ENCODE measurements around the gene MPZL1. TPM values are rescaled to one million over a fixed set of nuclear protein-coding genes. Genes with fewer than 3 reads are reported as not detected.

Gene MPZL1
- total RNA-seq, 2 donors from 2014 or later = 112 to 144 TPM

GRCh38 chr1:167794043-167794442 lies 72.3 kb downstream of the MPZL1 start:
- H3K4me3 ChIP-seq = no peak overlapping the region
- H3K27me3 ChIP-seq = no peaks in the 10 kb centered on the region
- DNase-seq = no peak
- TF ChIP-seq CTCF (IDR thresholded peaks at IDR 0.05) = no peak
- intact Hi-C loops (cut with DNase I) = no loop called here
- no peaks in the 10 kb centered on the region for H3K9me3 ChIP-seq
- no peak overlapping the region for H3K27ac ChIP-seq
- H3K9ac ChIP-seq (ENCODE audit: low read depth in 2 of 2, low read length in 2 of 2) = no peak overlapping the region
- no peaks in the 10 kb centered on the region for H3K4me1 ChIP-seq
- H3K36me3 ChIP-seq = no peaks in the 10 kb centered on the region

GRCh38 chr1:167795810-167796740 lies 74.3 kb downstream of the MPZL1 start:
- no peaks in the 10 kb centered on the region for H3K36me3 ChIP-seq
- peak overlapping the region; percentile 27 for H3K27ac ChIP-seq
- no peak for DNase-seq
- H3K4me1 ChIP-seq = no peaks in the 10 kb centered on the region
- no peaks in the 10 kb centered on the region for H3K9me3 ChIP-seq
- H3K27me3 ChIP-seq = no peaks in the 10 kb centered on the region
- intact Hi-C loops (cut with DNase I) = no loop called here
- H3K9ac ChIP-seq (ENCODE audit: low read depth in 2 of 2, low read length in 2 of 2) = no peak overlapping the region
- TF ChIP-seq CTCF (IDR thresholded peaks at IDR 0.05) = no peak
- no peak overlapping the region for H3K4me3 ChIP-seq

- no peak for TF ChIP-seq CTCF (IDR thresholded peaks at IDR 0.05)
- Histone ChIP-seq H3K9me3 (no peaks in the 10 kb centered on the region), H3K9ac (ENCODE audit: low read depth in 2 of 2, low read length in 2 of 2) (no peak overlapping the region), H3K4me1 (no peaks in the 10 kb centered on the region), H3K27me3 (no peaks in the 10 kb centered on the region), H3K4me3 (no peak overlapping the region), H3K27ac (no peak overlapping the region), H3K36me3 (no peaks in the 10 kb centered on the region)
- intact Hi-C loops (cut with DNase I) = no loop called here
- DNase-seq = no peak
These were observed 75.2 kb downstream of the MPZL1 start for GRCh38 chr1:167797015-167797414.

- Histone ChIP-seq H3K27ac (no peak overlapping the region), H3K4me1 (no peaks in the 10 kb centered on the region)
- intact Hi-C loops (cut with DNase I) = no loop called here
These were observed 77.2 kb downstream of the MPZL1 start for GRCh38 chr1:167798952-167799351.

GRCh38 chr1:167799747-167800146 lies 78.0 kb downstream of the MPZL1 start:
- no peak for DNase-seq
- intact Hi-C loops (cut with DNase I) = loop anchor here (5.0 to 10.0 kb wide), 2 partner anchors 77 to 195 kb away; partner anchors contain the start of gene MPZL1
- H3K27ac ChIP-seq = no peak overlapping the region
- H3K27me3 ChIP-seq = no peaks in the 10 kb centered on the region
- H3K4me1 ChIP-seq = no peaks in the 10 kb centered on the region
- no peak overlapping the region for H3K4me3 ChIP-seq
- no peak for TF ChIP-seq CTCF (IDR thresholded peaks at IDR 0.05)
- H3K9me3 ChIP-seq = no peaks in the 10 kb centered on the region
- no peaks in the 10 kb centered on the region for H3K36me3 ChIP-seq
- H3K9ac ChIP-seq (ENCODE audit: low read depth in 2 of 2, low read length in 2 of 2) = no peak overlapping the region

More at GRCh38 chr1:167798952-167799351, 77.2 kb downstream of the MPZL1 start:
- Histone ChIP-seq H3K9ac (ENCODE audit: low read depth in 2 of 2, low read length in 2 of 2) (no peak overlapping the region), H3K4me3 (no peak overlapping the region), H3K36me3 (no peaks in the 10 kb centered on the region), H3K9me3 (no peaks in the 10 kb centered on the region), H3K27me3 (no peaks in the 10 kb centered on the region)
- TF ChIP-seq CTCF (IDR thresholded peaks at IDR 0.05) = no peak
- DNase-seq = no peak
